Measurements from ENCODE around the gene PACRG. TPM values are rescaled to one million over a fixed set of nuclear protein-coding genes. Genes with fewer than 3 reads are reported as not detected.

The PACRG gene
- total RNA-seq, 4 donors from 2014 or later, result 1.5 to 10.4 (median 2.1) TPM

GRCh38 chr6:163253556-163254213 lies 525.9 kb downstream of the PACRG start:
- 61 to 62% methylated on average over 9 of the region's 9 CpGs for WGBS, 2 donors
- no peak for DNase-seq (ENCODE audit: low spot score in 2 of 2)
- no peaks in the 10 kb centered on the region for H3K9me3 ChIP-seq
- TF ChIP-seq CTCF (IDR thresholded peaks at IDR 0.05) (no peak), EP300 (IDR thresholded peaks at IDR 0.05) (no peak), POLR2A (IDR thresholded peaks at IDR 0.05) (no peak)
- peaks cover 0 to 15% (median 7%) of the 10 kb centered on the region in 4 donors for H3K4me1 ChIP-seq
- H3K4me3 ChIP-seq, result no peak overlapping the region
- no peaks in the 10 kb centered on the region for H3K27me3 ChIP-seq
- H3K36me3 ChIP-seq, result no peaks in the 10 kb centered on the region
- H3K27ac ChIP-seq, result peak overlapping the region; percentile 34 to 83 (median 70)

DNA sequence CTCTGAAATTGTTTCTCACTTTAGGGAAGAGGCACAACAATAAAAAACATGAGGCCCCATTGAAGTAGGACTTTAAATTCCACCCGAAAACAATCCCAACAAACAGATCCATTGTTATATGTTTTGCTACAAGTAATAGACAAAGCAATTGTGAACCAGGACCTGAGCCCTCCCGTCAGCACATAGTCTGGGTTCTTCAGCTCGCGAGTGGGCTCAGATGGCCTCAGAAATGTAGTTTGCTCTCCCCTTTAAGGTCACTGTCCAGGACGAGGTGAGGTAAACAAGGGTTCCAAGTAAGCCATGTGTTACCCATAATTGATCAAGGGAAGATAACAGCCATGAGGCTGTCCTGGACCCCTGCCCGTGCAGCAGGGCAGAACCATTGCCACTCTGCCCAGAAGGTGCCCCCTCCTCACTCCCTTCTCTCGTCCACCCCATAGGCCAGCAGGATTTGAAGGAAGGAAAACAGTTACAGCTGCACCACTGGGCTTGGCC lies 526.6 kb downstream of the PACRG start:
- Histone ChIP-seq H3K9me3 (no peaks in the 10 kb centered on the region), H3K4me1 (peaks cover 0 to 17% (median 4%) of the 10 kb centered on the region in 4 donors), H3K27me3 (no peaks in the 10 kb centered on the region), H3K4me3 (no peak overlapping the region), H3K36me3 (no peaks in the 10 kb centered on the region), H3K27ac (peak overlapping the region; percentile 34 to 83 (median 70))
- no peak for TF ChIP-seq POLR2A (IDR thresholded peaks at IDR 0.05)
- no peak for TF ChIP-seq EP300 (IDR thresholded peaks at IDR 0.05)
- TF ChIP-seq CTCF (IDR thresholded peaks at IDR 0.05), result no peak
- DNase-seq (ENCODE audit: low spot score in 2 of 2), result no peak
- WGBS, 2 donors, result 36 to 49% methylated on average over 7 of the region's 7 CpGs

DNA sequence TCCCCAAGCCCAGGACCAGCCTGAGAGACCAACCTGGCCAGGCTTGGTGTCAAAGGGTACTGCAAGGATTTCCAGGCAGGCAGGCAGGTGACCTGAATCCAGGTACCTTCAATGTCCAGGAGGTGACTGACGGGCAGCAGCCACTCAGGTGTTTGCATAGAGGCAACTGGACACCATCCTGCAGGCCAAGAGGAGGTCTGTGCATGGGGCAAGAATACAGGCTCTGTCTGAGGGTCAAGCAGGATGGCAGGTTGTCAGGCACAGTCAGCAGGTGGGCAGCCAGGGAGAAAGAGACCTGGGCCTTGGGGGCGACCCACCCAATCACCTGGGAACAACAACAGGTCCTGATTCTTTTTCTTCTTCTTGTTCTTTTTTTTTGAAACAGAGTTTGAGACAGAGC lies 527.5 kb downstream of the PACRG start:
- no peaks in the 10 kb centered on the region for H3K9me3 ChIP-seq
- 71 to 100% methylated on average over 2 of the region's 2 CpGs for WGBS, 2 donors
- no peaks in the 10 kb centered on the region for H3K36me3 ChIP-seq
- peaks cover 0 to 26% (median 8%) of the 10 kb centered on the region in 4 donors for H3K4me1 ChIP-seq
- H3K27me3 ChIP-seq, result no peaks in the 10 kb centered on the region
- H3K4me3 ChIP-seq, result no peak overlapping the region
- peak overlapping the region; percentile 34 to 83 (median 70) for H3K27ac ChIP-seq
- no peak for TF ChIP-seq CTCF (IDR thresholded peaks at IDR 0.05)
- TF ChIP-seq POLR2A (IDR thresholded peaks at IDR 0.05), result no peak
- TF ChIP-seq EP300 (IDR thresholded peaks at IDR 0.05), result no peak
- no peak for DNase-seq (ENCODE audit: low spot score in 2 of 2)

DNA sequence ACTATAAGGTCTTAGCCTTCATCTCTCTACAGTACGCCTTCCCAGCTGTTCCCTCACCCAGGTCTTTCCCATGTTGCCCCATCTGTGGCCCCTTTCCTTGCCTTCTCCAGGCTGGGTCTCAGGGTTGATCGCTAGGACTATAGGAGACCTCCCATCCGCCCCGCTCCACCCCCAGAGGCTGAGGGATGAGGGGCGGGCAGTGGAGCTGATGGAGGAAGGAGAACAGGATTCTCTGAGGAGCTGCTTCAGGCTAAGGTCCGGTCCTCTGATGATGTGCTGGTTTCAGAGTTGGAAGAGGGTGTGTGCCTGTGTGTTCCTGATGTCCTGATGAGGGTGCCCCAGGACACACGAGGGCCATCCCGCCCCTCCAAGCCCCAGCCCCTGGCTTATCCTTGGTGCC lies 531.9 kb downstream of the PACRG start:
- Histone ChIP-seq H3K4me3 (peak overlapping the region in 1 of 4 donors; percentile 39), H3K9me3 (no peaks in the 10 kb centered on the region), H3K4me1 (peaks cover 0 to 54% (median 12%) of the 10 kb centered on the region in 4 donors), H3K36me3 (no peaks in the 10 kb centered on the region), H3K27me3 (no peaks in the 10 kb centered on the region), H3K27ac (peak overlapping the region; percentile 40 to 92 (median 64))
- TF ChIP-seq EP300 (IDR thresholded peaks at IDR 0.05) (no peak), CTCF (IDR thresholded peaks at IDR 0.05) (no peak), POLR2A (IDR thresholded peaks at IDR 0.05) (no peak)
- DNase-seq (ENCODE audit: low spot score in 2 of 2), result no peak
- WGBS, 2 donors, result 57 to 68% methylated on average over 8 of the region's 8 CpGs

GRCh38 chr6:163260111-163260895 lies 532.5 kb downstream of the PACRG start:
- Histone ChIP-seq H3K36me3 (no peaks in the 10 kb centered on the region), H3K27me3 (no peaks in the 10 kb centered on the region), H3K4me1 (peaks cover 0 to 58% (median 15%) of the 10 kb centered on the region in 4 donors), H3K9me3 (no peaks in the 10 kb centered on the region), H3K27ac (peak overlapping the region; percentile 40 to 92 (median 64)), H3K4me3 (peak overlapping the region in 2 of 4 donors; percentile 28 to 39)
- 4 to 6% methylated on average over 21 of the region's 21 CpGs for WGBS, 2 donors
- no peak for DNase-seq (ENCODE audit: low spot score in 2 of 2)
- TF ChIP-seq CTCF (IDR thresholded peaks at IDR 0.05) (no peak), POLR2A (IDR thresholded peaks at IDR 0.05) (no peak), EP300 (IDR thresholded peaks at IDR 0.05) (no peak)
